K562 (cell line): ENCODE data around the gene SEC14L5. TPM values are rescaled to one million over a fixed set of nuclear protein-coding genes. Genes with fewer than 3 reads are reported as not detected.
"Not testable (repeated sequence)": the region's sequence is repeated elsewhere in the genome, so short reads cannot be mapped to it uniquely, and the experiment has no call there.

Experiments
- ATAC-seq: fragments of 200-7000 bp; cut with Tn5 transposase; 3 replicates; pipeline ENCODE4 v1.9.1; 2020; ENCODE audit warnings: moderate library complexity
- BruUV-seq: library from RNA; stranded (reverse); fragments of 400-500 nt; replicated peaks from 2 replicates; lab custom pipeline; 2021; lab: Mats Ljungman, UMichigan
- CTCF ChIA-PET: fragments of 300-600 bp; formaldehyde crosslinking; extraction: SDS; loops from one replicate; lab custom pipeline; 2021; ENCODE audit warnings: low intra/inter-chr PET ratio; lab: Yijun Ruan, JAX
- POLR2A ChIA-PET: fragments of 300-600, 350-650 bp; sonication (Branson Sonifier 250); formaldehyde crosslinking; extraction: SDS; loops from one replicate; lab custom pipeline; 2021; ENCODE audit warnings: antibody characterized with exemption, inconsistent platforms; lab: Yijun Ruan, JAX
- DNase-seq, 4 experiments: peaks; one replicate each; pipeline versions ENCODE4 v3.0.0 to v3.0.0-alpha.2; 2011 to 2018; ENCODE audit warnings: low spot score in 3 of 4, mixed read lengths in 3 of 4; ENCODE audit errors: extremely low read depth in 1 of 4
- FAIRE-seq: peaks from 2 replicates; lab custom pipeline; 2011; peaks lifted over from hg19 to GRCh38; lab: Jason Lieb, UNC
- H2AFZ ChIP-seq: 2 replicates; pipeline ENCODE4 v1.6.0; 2011; ENCODE audit warnings: low read depth, low read length, control low read depth, inconsistent platforms
- H3K27ac ChIP-seq: fragments of 200-600 bp; 3 replicates; pipeline ENCODE4 v1.8.0; 2011; ENCODE audit warnings: low read depth, mild to moderate bottlenecking, control low read depth, inconsistent platforms, low read length, moderate library complexity, mixed read lengths; ENCODE audit errors: extremely low read depth
- H3K27me3 ChIP-seq, 2 experiments: fragments of 300-600 bp in 1 of 2; 2 replicates in 1 of 2; 3 replicates in 1 of 2; pipeline versions ENCODE4 v1.6.0 to v1.8.0; 2011; ENCODE audit warnings: inconsistent platforms in 2 of 2, low read length in 2 of 2, mild to moderate bottlenecking in 1 of 2, mixed read lengths in 1 of 2, moderate library complexity in 1 of 2; ENCODE audit not compliant: control insufficient read depth in 2 of 2, insufficient read depth in 2 of 2
- H3K36me3 ChIP-seq: fragments of 300-600 bp; 3 replicates; pipeline ENCODE4 v1.8.0; 2011; ENCODE audit warnings: mild to moderate bottlenecking, low read length, inconsistent platforms; ENCODE audit not compliant: control insufficient read depth, insufficient read depth
- H3K4me1 ChIP-seq, 2 experiments: fragments of 200-600 bp in 1 of 2; replicated peaks in 1 of 2; 2 replicates in 1 of 2; 3 replicates in 1 of 2; pipeline versions ENCODE4 v1.5.1 to v1.8.0; 2011; ENCODE audit warnings: inconsistent platforms in 2 of 2, low read length in 2 of 2, mild to moderate bottlenecking in 1 of 2, mixed read lengths in 1 of 2, moderate library complexity in 1 of 2; ENCODE audit not compliant: control insufficient read depth in 2 of 2, insufficient read depth in 2 of 2
- H3K4me2 ChIP-seq: 2 replicates; pipeline ENCODE4 v1.6.1; 2011; ENCODE audit warnings: low read length, control low read depth, inconsistent platforms, mixed read lengths; ENCODE audit not compliant: insufficient read depth
- H3K4me3 ChIP-seq: fragments of 200-600 bp; sonication (generic), shearing (Covaris generic); 2 replicates; pipeline ENCODE4 v1.5.1; 2016; ENCODE audit warnings: control low read depth, inconsistent platforms
- H3K79me2 ChIP-seq: fragments of 200-600 bp; 3 replicates; pipeline ENCODE4 v1.8.0; 2011; ENCODE audit warnings: low read length, inconsistent platforms; ENCODE audit not compliant: control insufficient read depth, insufficient read depth
- H3K9ac ChIP-seq, 2 experiments: 2 replicates each; pipeline versions ENCODE4 v1.6.0 to v1.6.1; 2011; ENCODE audit warnings: low read depth in 2 of 2, low read length in 2 of 2, control low read depth in 1 of 2, inconsistent platforms in 1 of 2, mild to moderate bottlenecking in 1 of 2, mixed read lengths in 1 of 2; ENCODE audit not compliant: insufficient read depth in 1 of 2
- H3K9me1 ChIP-seq: one replicate; pipeline ENCODE4 v1.6.0; 2011; ENCODE audit warnings: inconsistent platforms, mild to moderate bottlenecking, low read length, moderate library complexity; ENCODE audit not compliant: control insufficient read depth, insufficient read depth
- H3K9me3 ChIP-seq: replicated peaks from 2 replicates; pipeline ENCODE4 v1.5.1; 2011; ENCODE audit warnings: low read depth, low read length, inconsistent platforms; ENCODE audit not compliant: control insufficient read depth, insufficient read depth
- H4K20me1 ChIP-seq: replicated peaks from 2 replicates; pipeline ENCODE4 v1.6.1; 2011; ENCODE audit warnings: low read length, inconsistent platforms, mixed read lengths; ENCODE audit not compliant: control insufficient read depth, insufficient read depth
- KLF16 ChIP-seq: IDR thresholded peaks from 2 replicates; pipeline ENCODE4 v1.6.1; 2016; ENCODE audit warnings: antibody characterized with exemption
- LARP7 ChIP-seq: fragments of 450-650 bp; IDR thresholded peaks from 2 replicates; pipeline ENCODE4 v1.6.1; 2016
- NCOA6 ChIP-seq: fragments of 450-650 bp; IDR thresholded peaks from 2 replicates; pipeline ENCODE4 v1.6.1; 2017; ENCODE audit warnings: mild to moderate bottlenecking
- NELFE ChIP-seq: IDR thresholded peaks from 2 replicates; pipeline ENCODE4 v1.6.1; 2011; ENCODE audit warnings: mild to moderate bottlenecking; ENCODE audit not compliant: insufficient read depth, insufficient read length
- PHF20 ChIP-seq: fragments of 450-650 bp; IDR thresholded peaks from 2 replicates; pipeline ENCODE4 v1.6.1; 2018; ENCODE audit not compliant: partially characterized antibody
- PRMT5 ChIP-seq: sonication (generic); formaldehyde crosslinking; IDR thresholded peaks from 2 replicates; pipeline ENCODE4 v1.5.0; 2020; ENCODE audit warnings: missing genetic modification reagents
- RBM34 ChIP-seq: fragments of 200-400 bp; formaldehyde crosslinking; IDR thresholded peaks from 2 replicates; pipeline ENCODE4 v1.6.1; 2018; ENCODE audit warnings: low read length, borderline replicate concordance; ENCODE audit not compliant: insufficient read depth
- TCFL5 ChIP-seq: fragments of 250-450 bp; sonication (Bioruptor Pico); conservative IDR thresholded peaks from 2 replicates; pipeline ENCODE4 v1.6.1; 2021; ENCODE audit warnings: mild to moderate bottlenecking, moderate library complexity, matching md5 sums
- ZFP36 ChIP-seq: fragments of 150-350 bp; IDR thresholded peaks from 2 replicates; pipeline ENCODE4 v1.6.1; 2018; ENCODE audit warnings: low read length, low read depth; ENCODE audit not compliant: partially characterized antibody
- WGBS: fragments of 100-300 bp; shearing (Covaris generic); methylation state at CpG from one replicate; pipeline ENCODE4 v1.1.6; 2016; ENCODE audit warnings: low coverage, mixed read lengths; ENCODE audit not compliant: insufficient coverage; ENCODE audit errors: missing lambda C conversion rate; 5-methylcytosine and 5-hydroxymethylcytosine counted together
- in situ Hi-C: fragments of 300-500 bp; cut with MboI; formaldehyde crosslinking; loops from 4 replicates; pipeline ENCODE4 v1.15.0; 2018; ENCODE audit warnings: inconsistent platforms, mixed read lengths
- intact Hi-C: fragments of 100-400 bp; cut with micrococcal nuclease; formaldehyde crosslinking; loops from 2 replicates; pipeline ENCODE4 v1.14.2; 2022
- polyA plus RNA-seq, 8 experiments: library from polyadenylated mRNA; depleted of rRNA in 4 of 8; stranded (reverse) in 5 of 8; unstranded in 3 of 8; fragments of >200 nt; fragmentation: Nextera tagmentation in 2 of 8; fragmentation: Illumina TruSeq in 1 of 8; extraction: Ambion mirVana in 2 of 8; extraction: Trizol in 1 of 8; gene quantifications; 2 replicates each; pipeline versions ENCODE4 v1.2.1 to v1.2.3, GENCODE V29; 2011 to 2014; ENCODE audit warnings: inconsistent platforms in 1 of 8, missing spikeins in 1 of 8
- total RNA-seq, 7 experiments: library from RNA; depleted of rRNA in 6 of 7; stranded (reverse); fragments of >200 nt in 6 of 7; fragmentation: Illumina TruSeq in 2 of 7; extraction: Trizol in 2 of 7; gene quantifications; 2 replicates each; pipeline versions ENCODE4 v1.2.1 to v1.2.3, GENCODE V29; 2011 to 2021; ENCODE audit warnings: low replicate concordance in 1 of 7
- TF ChIP-seq, protein P1 (sequence below), 2 experiments: fragments of 450-650 bp in 1 of 2; sonication (generic) in 1 of 2; formaldehyde crosslinking in 1 of 2; IDR thresholded peaks in 1 of 2; conservative IDR thresholded peaks in 1 of 2; 2 replicates each; pipeline versions ENCODE4 v1.6.1 to v1.8.1; 2016 to 2023; ENCODE audit warnings: mild to moderate bottlenecking in 2 of 2, moderate library complexity in 2 of 2, inconsistent platforms in 1 of 2, missing genetic modification reagents in 1 of 2
- TF ChIP-seq, protein P2 (sequence below): fragments of 250-450 bp; sonication (Bioruptor Pico); IDR thresholded peaks from 2 replicates; pipeline ENCODE4 v1.9.0; 2021; ENCODE audit warnings: mild to moderate bottlenecking
- TF ChIP-seq, protein P3 (sequence below): sonication (generic); formaldehyde crosslinking; IDR thresholded peaks from 2 replicates; pipeline ENCODE4 v1.4.0; 2020; ENCODE audit warnings: mild to moderate bottlenecking, missing genetic modification reagents

The SEC14L5 gene
- total and polyA plus RNA-seq, 9 of the 15 experiments (the other 6 are each of a cell fraction or from before 2014, with no cell fraction given): 0.11 TPM; not detected in 8

DNA sequence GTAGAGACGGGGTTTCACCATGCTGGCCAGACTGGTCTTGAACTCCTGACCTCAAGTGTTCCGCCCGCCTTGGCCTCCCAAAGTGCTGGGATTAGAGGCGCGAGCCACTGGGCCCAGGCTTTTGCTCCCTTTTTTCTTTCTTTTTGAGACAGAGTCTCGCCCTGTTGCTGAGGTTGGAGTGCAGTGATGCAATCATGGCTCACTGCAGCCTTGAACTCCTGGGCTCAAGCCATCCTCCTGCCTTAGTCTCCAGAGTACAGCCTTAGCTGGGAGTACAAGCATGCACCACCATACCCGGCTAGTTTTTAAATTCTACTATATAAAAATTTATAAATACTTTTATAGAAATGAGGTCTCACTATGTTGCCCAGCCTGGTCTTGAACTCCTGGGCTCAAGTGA is 5.4 kb downstream of the SEC14L5 start:
- CTCF ChIA-PET: not testable (repeated sequence)
- TF ChIP-seq, protein P1, sequence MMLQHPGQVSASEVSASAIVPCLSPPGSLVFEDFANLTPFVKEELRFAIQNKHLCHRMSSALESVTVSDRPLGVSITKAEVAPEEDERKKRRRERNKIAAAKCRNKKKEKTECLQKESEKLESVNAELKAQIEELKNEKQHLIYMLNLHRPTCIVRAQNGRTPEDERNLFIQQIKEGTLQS (IDR thresholded peaks at IDR 0.05): peak; percentile 34; the same call in 1 of the 2 replicates
- TF ChIP-seq, protein P1 (CRISPR knock-in tag; conservative IDR thresholded peaks at IDR 0.05): not testable (repeated sequence)
- TF ChIP-seq, all 486 proteins: peak for 1; not testable (repeated sequence) for 485
- H3K36me3 ChIP-seq, H2AFZ ChIP-seq, H3K79me2 ChIP-seq, H3K9me3 ChIP-seq, H3K4me1 ChIP-seq, in situ Hi-C loops, ATAC-seq, H3K4me3 ChIP-seq, H3K4me2 ChIP-seq, H3K9me1 ChIP-seq, FAIRE-seq, H3K9ac ChIP-seq, intact Hi-C loops, DNase-seq, BruUV-seq, H3K27ac ChIP-seq, POLR2A ChIA-PET: not testable (repeated sequence)
- Histone ChIP-seq H3K27me3 (peaks cover 43 to 59% of the 10 kb centered on the region in 2 experiments), H4K20me1 (peaks cover 14% of the 10 kb centered on the region)
- 4% methylated on average over 7 of the region's 7 CpGs for WGBS

DNA sequence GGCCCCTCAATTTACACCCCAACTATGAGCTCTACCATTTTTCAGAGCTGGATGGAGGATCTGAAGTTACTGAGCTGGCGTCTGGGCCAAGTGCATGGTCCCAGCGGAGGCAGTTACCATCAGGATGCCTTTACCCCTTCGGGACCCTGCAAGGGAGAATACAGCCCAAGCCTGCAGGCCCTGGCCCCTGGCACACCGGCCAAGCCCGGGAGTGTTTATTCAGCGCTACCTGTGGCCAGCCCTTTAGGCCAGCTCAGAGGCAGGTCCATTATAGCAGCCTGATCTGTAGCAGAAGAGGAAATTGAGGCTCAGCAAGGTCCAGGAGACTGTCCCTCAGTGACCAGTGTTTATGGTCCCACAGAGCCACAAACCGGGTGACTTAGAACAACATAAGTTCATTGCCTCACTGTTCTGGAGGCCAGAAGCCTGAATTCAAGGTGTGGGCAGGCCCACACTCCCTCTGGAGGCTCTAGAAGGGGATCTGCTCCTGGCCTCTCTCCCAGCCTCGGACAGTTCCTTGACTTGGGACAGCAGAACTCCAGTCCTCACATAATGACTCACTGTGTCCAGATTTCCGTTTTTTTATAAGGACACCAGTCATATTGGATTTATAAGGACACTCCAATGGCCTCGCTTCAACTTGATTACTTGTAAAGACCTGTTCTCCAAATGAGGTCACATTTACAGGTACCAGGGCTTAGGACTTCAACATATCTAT is 8.8 kb downstream of the SEC14L5 start:
- H3K79me2 ChIP-seq: no peaks in the 10 kb centered on the region
- FAIRE-seq: no peak
- H3K27me3 ChIP-seq: peaks cover 29 to 54% of the 10 kb centered on the region in 2 experiments
- no TSS peak for BruUV-seq
- WGBS: 2% methylated on average over 10 of the region's 10 CpGs
- H4K20me1 ChIP-seq: 0 out of 2 replicates have a peak, but pooled peaks cover 3% of the 10 kb centered on the region
- no peak; the same call in 2 of the 3 replicates for ATAC-seq
- no peak overlapping the region for H3K4me3 ChIP-seq
- no peak overlapping the region for H2AFZ ChIP-seq
- no peak for DNase-seq
- H3K27ac ChIP-seq: no peak overlapping the region
- intact Hi-C loops: no loop called here
- no peaks in the 10 kb centered on the region for H3K9me1 ChIP-seq
- no peaks in the 10 kb centered on the region for H3K9me3 ChIP-seq
- TF ChIP-seq NCOA6 (no peak), ZFP36 (no peak), PRMT5 (no peak), NELFE (no peak), KLF16 (no peak), PHF20 (no peak), TCFL5 (CRISPR knock-in tag) (no peak), RBM34 (no peak), LARP7 (no peak)
- TF ChIP-seq, protein P2, sequence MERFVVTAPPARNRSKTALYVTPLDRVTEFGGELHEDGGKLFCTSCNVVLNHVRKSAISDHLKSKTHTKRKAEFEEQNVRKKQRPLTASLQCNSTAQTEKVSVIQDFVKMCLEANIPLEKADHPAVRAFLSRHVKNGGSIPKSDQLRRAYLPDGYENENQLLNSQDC (CRISPR knock-in tag): no peak
- TF ChIP-seq, protein P3, sequence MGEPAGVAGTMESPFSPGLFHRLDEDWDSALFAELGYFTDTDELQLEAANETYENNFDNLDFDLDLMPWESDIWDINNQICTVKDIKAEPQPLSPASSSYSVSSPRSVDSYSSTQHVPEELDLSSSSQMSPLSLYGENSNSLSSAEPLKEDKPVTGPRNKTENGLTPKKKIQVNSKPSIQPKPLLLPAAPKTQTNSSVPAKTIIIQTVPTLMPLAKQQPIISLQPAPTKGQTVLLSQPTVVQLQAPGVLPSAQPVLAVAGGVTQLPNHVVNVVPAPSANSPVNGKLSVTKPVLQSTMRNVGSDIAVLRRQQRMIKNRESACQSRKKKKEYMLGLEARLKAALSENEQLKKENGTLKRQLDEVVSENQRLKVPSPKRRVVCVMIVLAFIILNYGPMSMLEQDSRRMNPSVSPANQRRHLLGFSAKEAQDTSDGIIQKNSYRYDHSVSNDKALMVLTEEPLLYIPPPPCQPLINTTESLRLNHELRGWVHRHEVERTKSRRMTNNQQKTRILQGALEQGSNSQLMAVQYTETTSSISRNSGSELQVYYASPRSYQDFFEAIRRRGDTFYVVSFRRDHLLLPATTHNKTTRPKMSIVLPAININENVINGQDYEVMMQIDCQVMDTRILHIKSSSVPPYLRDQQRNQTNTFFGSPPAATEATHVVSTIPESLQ: no peak
- in situ Hi-C loops: no loop called here
- ChIA-PET CTCF (no interaction called here), POLR2A (no interaction called here)
- H3K9ac ChIP-seq: no peak overlapping the region
- no peak overlapping the region for H3K4me2 ChIP-seq
- H3K36me3 ChIP-seq: no peaks in the 10 kb centered on the region
- no peaks in the 10 kb centered on the region for H3K4me1 ChIP-seq
